ENCODE results near the gene TFG.

TFG gene

DNA sequence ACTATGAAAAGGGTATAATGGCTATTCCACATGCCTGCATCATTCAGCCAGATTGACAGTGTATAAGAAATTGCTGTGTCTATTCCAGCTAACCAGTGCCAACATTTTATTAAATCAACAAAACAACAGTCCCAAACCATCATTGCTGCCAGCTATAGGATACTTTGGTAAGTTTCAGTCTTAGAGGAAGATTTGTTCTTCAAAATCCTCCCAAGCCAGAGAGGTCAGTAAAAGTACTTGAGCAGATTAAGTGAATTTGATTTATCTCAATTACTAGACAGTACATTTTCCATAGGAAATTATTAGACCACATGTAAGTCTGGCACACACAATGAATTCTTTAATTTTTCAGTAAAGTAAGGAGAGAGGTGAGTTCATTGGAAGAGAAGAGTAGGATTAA, 50.7 kb downstream of the TFG start:
- DNase-seq, result no peak

DNA sequence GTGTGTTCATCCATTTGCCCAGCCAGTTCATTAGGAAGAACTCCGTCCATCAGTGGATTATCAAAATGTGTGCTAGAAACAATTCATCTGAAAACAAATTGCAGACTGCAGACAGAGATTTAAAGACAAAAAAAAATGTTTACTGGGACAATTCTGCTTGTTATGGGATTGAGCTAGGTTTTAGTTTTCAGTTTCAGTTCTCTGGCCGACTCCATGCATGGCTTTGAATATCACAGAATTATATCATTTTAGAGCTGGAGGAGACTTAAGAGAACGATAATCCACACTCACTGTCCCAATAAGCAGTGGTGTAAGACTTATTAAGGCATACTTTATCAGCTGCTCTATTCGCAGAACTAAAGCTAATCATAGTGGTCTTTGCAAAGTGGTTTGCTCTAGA, 51.1 kb downstream of the TFG start:
- DNase-seq, result no peak

DNA sequence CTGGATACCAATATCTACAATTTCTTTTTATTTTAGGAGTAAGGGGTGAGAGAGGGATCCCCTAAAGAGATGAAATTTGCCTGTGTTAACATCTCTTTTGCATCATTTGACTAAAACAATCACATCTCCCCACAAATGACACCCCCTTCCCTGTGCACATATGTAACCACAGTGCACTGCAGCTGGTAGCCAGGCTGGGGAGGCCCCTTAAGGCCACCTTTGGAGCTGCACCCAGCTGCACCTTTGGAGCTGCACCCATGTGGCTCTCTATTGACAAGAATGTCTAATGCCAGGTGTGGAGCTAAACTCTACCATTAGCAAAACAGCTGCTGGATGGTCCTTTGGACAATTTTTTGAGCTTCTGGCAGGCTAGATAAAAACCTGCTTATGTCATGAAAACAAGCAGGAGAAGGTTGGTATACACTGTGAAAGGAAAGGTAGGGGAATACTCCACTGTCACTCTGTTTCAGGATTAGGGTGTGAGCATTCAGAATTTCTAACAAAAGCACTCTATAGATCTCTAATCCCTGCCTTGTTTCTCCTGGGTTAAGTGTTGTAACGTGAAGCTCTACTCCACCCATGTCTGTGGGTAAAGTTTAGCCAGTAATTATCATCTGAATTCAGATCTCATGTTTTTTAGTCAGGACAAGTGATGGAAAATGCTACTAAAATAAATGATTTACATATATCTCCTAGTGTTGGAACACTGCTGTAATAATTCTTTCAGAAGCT, 52.1 kb downstream of the TFG start:
- no peak for DNase-seq

DNA sequence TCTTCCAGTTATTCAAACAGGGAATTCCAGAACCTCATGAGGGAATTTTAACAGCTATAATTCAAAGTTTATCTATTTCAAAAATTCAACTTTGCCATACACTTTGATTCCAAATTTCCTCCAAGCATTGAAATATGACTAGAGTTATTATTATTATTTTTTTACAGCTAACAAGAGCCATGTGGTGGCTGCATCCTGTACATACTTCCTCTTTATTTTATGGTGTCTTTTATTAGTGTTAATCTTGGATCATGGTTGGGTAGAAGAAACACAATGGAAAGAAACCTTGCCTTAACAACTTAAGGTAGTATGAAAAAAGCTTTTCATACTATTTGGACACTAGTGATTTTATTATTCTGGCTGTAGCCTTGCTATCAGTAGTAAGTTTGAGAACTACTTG, 52.7 kb downstream of the TFG start:
- no peak for DNase-seq

DNA sequence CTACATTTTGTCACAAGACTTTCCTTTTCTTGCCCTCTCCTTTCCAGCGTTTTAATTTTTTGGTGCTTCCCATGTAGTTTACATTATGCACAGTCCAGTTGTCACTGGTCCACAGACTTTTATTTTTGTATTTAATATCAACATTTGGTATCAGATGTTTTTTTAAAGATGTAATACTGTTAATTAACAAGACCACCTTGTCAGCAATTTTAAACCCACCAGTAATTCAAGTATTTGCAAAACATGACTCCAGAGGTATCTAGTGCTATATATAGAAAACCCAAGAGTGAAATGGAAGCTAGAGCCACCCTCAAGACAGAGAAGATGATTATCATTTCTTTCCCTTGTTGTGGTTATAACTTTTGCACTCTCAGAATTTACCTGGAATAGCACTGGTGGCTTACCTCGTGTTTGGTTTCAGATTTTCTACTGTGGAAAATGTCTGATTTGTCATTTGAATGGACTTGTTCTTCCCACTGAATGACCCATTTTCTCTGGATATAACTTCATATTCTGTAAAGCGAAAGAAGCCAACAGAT, 56.2 kb downstream of the TFG start:
- DNase-seq, result no peak

DNA sequence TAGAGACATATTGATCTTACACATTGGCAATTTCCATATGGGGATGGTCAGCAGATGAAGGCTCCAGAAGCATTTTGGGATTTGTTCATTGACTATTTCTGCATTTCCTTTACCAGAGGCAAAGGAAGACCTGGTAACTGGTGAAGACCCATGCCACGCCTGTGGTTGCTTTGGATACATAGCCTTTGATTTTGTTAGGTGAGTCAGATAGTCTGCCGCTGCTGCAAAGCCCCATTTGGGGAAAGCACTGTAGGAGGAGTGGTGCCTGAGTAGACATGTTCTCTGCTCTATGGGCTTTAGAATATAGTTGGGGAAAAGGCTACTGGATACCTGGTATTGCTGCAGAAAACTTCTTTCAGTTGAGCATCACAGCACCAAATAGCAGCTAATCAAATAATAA, 56.8 kb downstream of the TFG start:
- no peak for DNase-seq

DNA sequence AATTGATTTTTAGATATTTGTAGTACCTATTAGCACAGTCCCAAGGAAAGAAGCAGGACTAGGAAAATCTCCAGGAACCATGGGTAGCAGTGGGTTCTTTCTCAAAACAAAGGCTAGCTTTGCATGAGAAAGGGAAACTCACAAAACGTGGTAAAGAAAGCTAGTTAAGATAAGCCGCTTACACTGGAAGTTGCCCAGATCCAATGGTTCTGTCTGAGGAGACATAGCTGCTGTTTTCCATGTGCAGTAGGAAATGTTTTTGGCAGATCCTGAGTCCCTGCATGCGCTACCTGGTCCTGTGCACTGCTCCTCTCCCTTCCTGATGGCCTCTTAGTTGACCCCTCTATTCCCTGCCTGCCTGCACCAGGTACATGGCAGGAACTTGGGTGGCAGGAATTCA, 60.4 kb downstream of the TFG start:
- no peak for DNase-seq

DNA sequence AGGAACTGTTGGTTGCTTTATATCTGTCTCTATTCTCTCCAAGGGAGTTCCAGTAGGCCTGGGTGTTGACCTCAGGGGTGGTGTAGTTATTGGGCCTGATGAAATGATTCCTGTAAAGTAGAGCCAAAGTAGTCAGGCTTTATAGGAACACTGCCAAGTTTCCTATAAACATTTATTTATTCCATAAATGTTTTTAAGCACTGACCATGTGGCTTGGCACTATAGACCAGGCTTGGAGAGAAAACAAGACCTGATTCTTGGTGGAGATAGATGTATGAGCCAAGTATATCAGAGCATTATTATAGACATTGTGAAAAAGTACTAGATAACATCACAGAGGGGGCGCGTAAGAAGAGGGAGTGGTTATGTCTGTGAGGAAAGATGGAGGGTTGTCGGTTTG, 65.9 kb downstream of the TFG start:
- no peak for DNase-seq

DNA sequence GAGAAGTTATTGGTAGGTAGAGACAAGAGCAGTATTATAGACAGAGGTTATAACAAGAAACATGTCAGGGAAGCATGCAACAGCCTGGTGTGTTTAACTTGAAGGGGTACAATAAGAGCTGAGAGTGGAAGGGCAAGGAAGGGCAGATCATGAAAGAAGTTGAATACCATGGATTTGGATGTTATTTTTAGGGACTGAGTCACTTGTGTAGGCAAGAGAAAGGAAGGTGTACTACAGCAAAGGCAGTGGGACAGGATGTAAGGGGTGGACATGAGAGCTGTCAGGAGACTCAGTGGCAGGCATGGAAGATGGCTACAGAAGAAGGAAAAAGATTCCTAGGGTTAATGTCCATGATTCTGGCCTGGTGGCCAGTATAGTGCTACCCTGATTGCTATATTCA, 66.4 kb downstream of the TFG start:
- no peak for DNase-seq

DNA sequence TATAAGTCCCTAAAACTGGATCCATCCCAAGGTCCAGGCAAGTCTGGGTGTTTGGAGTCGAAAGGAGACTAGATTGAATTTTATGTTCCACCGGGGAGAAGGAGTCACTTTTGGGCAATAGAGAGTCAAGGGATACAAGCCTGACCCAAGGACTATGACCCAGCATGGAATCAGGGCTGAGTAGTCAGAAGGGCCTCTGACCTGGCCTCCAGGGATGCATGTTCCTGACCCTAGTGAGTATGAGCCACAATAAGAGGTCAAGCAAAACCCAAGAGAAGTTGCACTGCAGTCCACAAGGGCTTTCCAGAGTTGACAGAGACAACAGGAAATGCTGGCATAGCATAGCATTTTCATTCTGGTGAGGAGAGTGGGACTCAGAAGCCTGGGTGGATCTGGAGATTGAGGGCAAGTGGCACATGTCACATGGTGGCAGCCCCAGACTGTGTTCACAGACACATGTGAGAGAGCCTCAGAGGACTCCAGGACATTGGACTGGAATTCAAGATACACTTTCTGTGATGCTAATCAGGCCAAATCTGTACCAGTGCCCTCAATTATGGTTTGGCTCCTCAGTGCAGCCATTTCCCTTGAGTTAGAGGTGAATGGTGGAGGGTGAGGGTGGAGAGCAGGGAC, 66.9 kb downstream of the TFG start:
- no peak for DNase-seq

DNA sequence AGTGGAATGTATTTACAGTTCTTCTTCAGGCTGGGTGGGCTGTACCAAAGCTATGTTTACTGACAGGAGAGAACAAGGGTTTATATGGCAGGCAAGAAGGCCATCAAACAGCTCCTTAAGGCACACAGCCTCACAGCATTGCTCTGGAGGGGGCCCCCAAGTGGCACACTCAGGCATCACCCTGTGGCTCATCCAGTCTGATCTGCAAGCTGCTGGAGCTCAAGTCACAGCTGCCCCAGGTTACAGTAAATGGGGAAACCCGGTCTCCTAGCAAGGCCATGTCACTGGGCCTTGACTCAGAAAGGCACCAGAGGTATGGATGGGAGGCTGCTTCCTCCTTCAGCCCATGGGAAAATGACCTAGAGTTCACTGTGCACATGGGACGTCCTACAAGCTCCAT, 67.5 kb downstream of the TFG start:
- DNase-seq, result no peak

DNA sequence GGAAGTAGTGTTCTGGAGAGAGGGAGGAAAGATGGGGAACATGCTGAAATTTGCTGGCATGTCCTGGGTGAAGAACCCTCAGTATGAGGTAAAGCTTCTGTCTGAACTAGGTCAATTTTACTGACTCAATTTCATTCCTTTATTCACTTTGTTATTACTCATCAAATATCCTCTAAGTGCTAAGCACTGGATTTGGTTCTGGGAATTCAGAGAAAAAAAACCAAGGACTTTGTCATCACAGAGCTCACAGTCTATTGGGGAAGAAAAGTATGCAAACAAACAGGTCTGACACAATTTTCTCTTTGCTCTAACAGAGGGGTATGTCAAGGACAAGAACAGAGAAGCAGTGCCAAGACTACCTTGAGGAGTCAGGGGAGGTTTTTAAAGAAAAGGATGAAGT, 68.0 kb downstream of the TFG start:
- no peak for DNase-seq

DNA sequence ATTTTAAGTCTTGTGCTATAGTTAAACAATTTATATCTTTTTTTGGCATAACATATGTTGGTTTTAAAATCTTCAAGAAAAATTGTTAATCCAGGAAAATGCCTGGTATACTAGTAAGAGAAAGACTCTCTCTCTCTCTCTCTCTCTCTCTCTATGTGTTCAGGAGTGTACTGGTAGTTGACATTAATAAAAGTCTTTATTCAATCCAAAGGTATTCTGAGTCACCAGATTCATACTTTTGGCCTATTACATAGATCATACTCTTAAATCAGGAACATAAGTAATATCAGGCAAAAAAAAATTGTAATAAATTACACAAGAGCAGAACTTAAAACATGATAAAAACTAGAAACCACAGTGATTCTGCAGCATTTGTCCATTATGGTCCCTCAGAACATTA, 70.2 kb downstream of the TFG start:
- no peak for DNase-seq

DNA sequence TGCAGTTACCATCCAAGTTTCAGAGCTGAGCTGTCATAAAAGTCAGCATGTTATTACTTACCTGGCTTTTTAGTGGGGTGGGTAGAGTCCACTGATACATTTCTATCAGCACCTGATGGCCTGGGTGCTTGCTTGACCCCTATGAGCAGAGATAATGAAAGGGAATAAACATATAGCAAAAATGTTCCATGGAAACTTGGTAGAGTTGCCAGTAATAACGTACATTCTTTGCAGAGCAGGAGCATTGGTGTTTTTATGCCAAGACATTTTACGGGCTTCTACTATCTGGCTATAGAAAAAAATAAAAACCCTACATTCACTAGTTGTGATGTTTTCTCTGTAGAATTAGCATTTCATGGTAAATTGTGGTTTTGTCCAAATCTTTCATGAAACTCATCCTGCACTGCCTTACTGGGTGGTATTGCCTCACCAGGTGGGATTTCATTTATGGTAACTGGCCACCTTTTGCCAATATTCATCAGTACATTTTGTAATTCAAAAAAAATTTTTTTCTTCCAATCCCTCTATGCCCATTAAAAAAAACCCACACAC, 70.9 kb downstream of the TFG start:
- DNase-seq, result no peak

DNA sequence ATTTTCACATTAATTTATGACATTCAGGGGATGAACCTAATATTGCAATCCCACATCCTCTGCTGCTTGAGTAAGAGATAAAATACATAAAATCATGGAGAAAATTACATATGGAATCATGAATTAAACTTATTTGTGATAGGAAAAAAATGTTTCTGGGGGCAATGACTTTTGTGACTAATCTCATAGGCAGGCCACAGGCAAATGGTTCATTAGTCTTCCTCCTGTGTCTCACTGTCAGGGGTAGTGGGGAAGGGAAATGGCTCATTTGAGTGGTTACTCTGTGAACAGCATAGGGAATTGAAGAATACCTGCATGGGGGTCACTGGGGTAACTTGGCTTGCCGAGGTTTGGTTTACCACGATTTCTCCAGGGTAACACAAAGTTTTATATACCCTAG, 72.0 kb downstream of the TFG start:
- DNase-seq, result no peak

DNA sequence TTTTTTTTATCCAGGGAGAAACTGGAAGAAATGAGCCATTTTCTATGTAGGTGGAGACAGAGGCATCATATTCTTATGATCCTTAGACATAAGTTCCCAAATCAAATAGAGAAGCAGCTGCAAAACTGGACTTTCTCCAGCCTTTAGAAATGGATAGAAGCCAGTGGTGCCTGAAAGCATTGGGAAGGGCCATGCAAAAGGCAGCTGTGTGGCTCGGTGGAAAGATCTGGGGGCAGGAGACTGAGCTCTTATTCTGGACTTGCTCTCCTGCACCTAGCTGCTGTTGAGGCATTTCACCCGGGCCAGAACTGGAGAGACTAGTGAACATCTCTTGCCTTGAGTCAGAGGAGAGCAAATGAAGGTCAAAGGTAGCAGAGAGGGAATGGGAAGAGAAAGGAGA, 73.1 kb downstream of the TFG start:
- DNase-seq, result no peak

DNA sequence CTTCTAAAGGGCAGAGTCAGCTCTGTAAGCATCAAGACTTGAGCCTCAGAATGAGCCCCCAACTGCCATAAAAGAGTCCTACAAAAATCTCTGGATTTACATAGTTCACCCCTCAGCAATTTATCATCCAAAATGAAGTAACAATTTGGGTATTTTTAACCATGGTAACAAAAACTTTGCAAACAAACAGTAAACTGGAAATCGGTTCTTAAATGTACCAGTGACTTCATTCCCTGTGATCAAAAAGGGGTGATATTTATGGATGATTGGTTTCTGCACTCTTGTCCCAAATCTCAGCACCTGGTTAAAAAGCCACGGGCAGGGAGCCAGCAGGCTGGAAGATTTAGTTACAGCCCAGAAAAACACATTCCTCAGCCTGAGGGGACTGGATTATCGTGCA, 73.6 kb downstream of the TFG start:
- no peak for DNase-seq

DNA sequence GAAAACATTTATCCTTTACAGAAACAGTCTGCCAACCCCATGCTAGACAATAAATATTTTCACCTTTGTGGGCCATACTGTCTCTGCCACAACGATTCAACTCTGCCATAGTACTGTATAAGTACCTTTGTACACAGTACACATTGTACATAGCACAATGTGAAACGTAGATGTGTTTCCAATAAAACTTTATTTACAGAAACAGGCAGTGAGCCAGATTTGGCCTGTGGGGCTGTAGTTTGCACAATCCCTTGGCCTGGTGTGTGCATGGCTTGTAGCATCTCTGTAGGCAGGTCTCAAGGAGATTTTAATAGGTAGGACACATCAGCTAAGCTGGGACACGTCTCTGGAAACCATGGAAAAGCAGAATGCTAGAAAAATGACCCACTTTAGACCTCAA, 74.3 kb downstream of the TFG start:
- no peak for DNase-seq

DNA sequence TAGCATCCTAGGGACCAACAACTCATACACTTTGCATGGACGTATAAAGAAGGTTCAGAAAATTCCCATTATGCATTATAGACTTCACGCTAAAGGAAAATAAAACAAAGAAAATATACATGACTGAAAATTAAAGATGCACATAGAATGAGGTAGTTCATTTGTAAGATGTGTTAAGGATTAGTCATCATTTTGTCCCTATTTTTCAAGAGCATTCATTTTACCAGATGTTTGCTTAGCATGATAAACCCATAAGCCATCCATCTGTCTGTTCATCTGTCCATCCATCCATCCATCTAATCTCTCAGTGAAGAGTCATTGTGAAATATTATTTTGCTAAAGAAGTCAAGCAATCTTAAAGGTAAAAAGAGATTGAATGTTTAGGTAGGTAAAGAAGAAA, 80.3 kb downstream of the TFG start:
- DNase-seq, result no peak

DNA sequence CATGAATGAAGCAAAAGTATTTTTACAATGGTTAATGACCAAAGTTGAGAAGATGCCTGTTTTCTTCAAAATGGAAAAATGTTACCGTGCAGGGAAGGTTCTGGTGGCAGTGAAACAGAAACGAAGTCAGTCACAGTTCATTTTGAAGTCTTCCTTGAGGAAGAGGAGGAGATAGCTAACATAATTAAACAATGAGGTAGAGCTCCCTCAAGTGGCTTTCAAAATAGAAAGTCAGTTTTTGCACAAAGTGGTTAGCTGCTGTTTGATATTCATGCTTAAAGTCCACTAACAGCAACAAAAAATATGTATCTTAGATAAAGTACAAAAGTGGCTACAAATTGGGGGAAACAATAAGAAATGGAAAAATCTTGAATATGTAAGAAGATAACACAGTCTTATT, 87.3 kb downstream of the TFG start:
- DNase-seq, result peak; percentile 7

DNA sequence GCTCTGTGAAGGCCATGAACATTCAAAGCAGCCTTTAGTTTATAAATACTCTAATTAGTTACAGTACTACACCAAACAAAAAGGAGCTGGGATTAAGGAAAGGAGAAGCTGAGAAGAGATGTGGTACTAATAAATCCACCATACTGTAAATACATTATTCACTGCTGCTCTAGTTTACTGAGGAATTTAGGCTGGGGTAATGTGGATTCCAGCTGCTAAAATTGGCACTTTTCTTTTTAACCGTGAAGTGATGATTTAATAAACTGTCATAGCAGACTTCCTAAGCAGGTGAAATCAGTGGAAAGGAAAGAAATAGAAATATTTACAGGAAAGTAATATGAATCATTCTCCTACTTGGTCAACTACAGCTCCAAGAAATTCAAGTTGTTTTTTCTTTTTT, 88.7 kb downstream of the TFG start:
- no peak for DNase-seq
